H9 (cell line): ENCODE measurements around the gene ITIH5. TPM values are rescaled to one million over a fixed set of nuclear protein-coding genes. Genes with fewer than 3 reads are reported as not detected.
A peak's percentile ranks its signal among the peaks of the same experiment; 100 is the strongest.

Experiments
- DNase-seq: peaks from one replicate; pipeline ENCODE4 v3.0.0-alpha.2; 2017
- H2AFZ ChIP-seq: one replicate; pipeline ENCODE4 v1.6.1; 2013; ENCODE audit warnings: mild to moderate bottlenecking, low read length, control low read depth, moderate library complexity
- H2AK5ac ChIP-seq: 2 replicates; pipeline ENCODE4 v1.6.1; 2013; ENCODE audit warnings: low read length, control low read depth, mixed read lengths; ENCODE audit not compliant: insufficient read length
- H2BK120ac ChIP-seq: one replicate; pipeline ENCODE4 v1.6.1; 2013; ENCODE audit warnings: low read depth, mild to moderate bottlenecking, low read length, control low read depth, inconsistent platforms; ENCODE audit not compliant: poor library complexity, severe bottlenecking
- H2BK12ac ChIP-seq: 2 replicates; pipeline ENCODE4 v1.6.1; 2013; ENCODE audit warnings: low read length, control low read depth, mixed read lengths, low read depth; ENCODE audit not compliant: insufficient read length
- H2BK15ac ChIP-seq: 2 replicates; pipeline ENCODE4 v1.6.1; 2013; ENCODE audit warnings: low read depth, low read length, control low read depth
- H2BK20ac ChIP-seq: one replicate; pipeline ENCODE4 v1.6.1; 2013; ENCODE audit warnings: low read depth, mild to moderate bottlenecking, low read length, control low read depth, inconsistent platforms; ENCODE audit not compliant: poor library complexity, severe bottlenecking
- H2BK5ac ChIP-seq: 2 replicates; pipeline ENCODE4 v1.6.1; 2013; ENCODE audit warnings: low read length, control low read depth, mixed read lengths; ENCODE audit not compliant: insufficient read length
- H3K14ac ChIP-seq: 2 replicates; pipeline ENCODE4 v1.6.1; 2013; ENCODE audit warnings: low read length, control low read depth; ENCODE audit not compliant: insufficient read depth
- H3K18ac ChIP-seq: 2 replicates; pipeline ENCODE4 v1.6.1; 2013; ENCODE audit warnings: low read depth, mild to moderate bottlenecking, mixed read lengths, low read length, control low read depth; ENCODE audit not compliant: insufficient read length
- H3K23ac ChIP-seq: 2 replicates; pipeline ENCODE4 v1.6.1; 2013; ENCODE audit warnings: low read length, control low read depth, mixed read lengths, low read depth; ENCODE audit not compliant: insufficient read length
- H3K23me2 ChIP-seq: 2 replicates; pipeline ENCODE4 v1.6.1; 2013; ENCODE audit warnings: low read depth, mild to moderate bottlenecking, mixed read lengths, low read length, control low read depth; ENCODE audit not compliant: insufficient read length, poor library complexity, severe bottlenecking
- H3K27ac ChIP-seq: 2 replicates; pipeline ENCODE4 v1.5.1; 2013; ENCODE audit warnings: low read length, control low read depth, mixed read lengths, low read depth; ENCODE audit not compliant: insufficient read length
- H3K27me3 ChIP-seq: 2 replicates; pipeline ENCODE4 v1.6.1; 2013; ENCODE audit warnings: low read length, control low read depth, inconsistent platforms; ENCODE audit not compliant: insufficient read depth
- H3K4ac ChIP-seq: 2 replicates; pipeline ENCODE4 v1.6.1; 2013; ENCODE audit warnings: low read depth, mild to moderate bottlenecking, control low read depth, inconsistent platforms, low read length, moderate library complexity
- H3K4me1 ChIP-seq: 2 replicates; pipeline ENCODE4 v1.6.1; 2013; ENCODE audit warnings: low read length, control low read depth, inconsistent platforms; ENCODE audit not compliant: insufficient read depth
- H3K4me2 ChIP-seq: 2 replicates; pipeline ENCODE4 v1.6.1; 2013; ENCODE audit warnings: low read length, control low read depth, mixed read lengths; ENCODE audit not compliant: insufficient read length, insufficient read depth
- H3K56ac ChIP-seq: 2 replicates; pipeline ENCODE4 v1.6.1; 2013; ENCODE audit warnings: low read depth, mild to moderate bottlenecking, mixed read lengths, low read length, control low read depth; ENCODE audit not compliant: insufficient read length
- H3K79me1 ChIP-seq: 2 replicates; pipeline ENCODE4 v1.6.1; 2013; ENCODE audit warnings: low read depth, mild to moderate bottlenecking, moderate library complexity, low read length, control low read depth, inconsistent platforms; ENCODE audit not compliant: insufficient read depth, poor library complexity, severe bottlenecking
- H3K79me2 ChIP-seq: 2 replicates; pipeline ENCODE4 v1.6.1; 2013; ENCODE audit warnings: low read length, control low read depth, inconsistent platforms; ENCODE audit not compliant: insufficient read depth
- H3K9ac ChIP-seq: 2 replicates; pipeline ENCODE4 v1.6.1; 2013; ENCODE audit warnings: low read length, control low read depth, mixed read lengths; ENCODE audit not compliant: insufficient read length; ENCODE audit errors: extremely low read depth
- H3K9me3 ChIP-seq: one replicate; pipeline ENCODE4 v1.6.1; 2013; ENCODE audit warnings: low read depth, low read length, inconsistent platforms; ENCODE audit not compliant: control insufficient read depth
- H3T11ph ChIP-seq: one replicate; pipeline ENCODE4 v1.6.1; 2013; ENCODE audit warnings: mild to moderate bottlenecking, low read length, control low read depth, inconsistent platforms
- H4K20me1 ChIP-seq: one replicate; pipeline ENCODE4 v1.6.1; 2013; ENCODE audit not compliant: control insufficient read depth, insufficient read length, insufficient read depth
- H4K5ac ChIP-seq: 2 replicates; pipeline ENCODE4 v1.6.1; 2013; ENCODE audit warnings: low read depth, mild to moderate bottlenecking, mixed read lengths, low read length, control low read depth; ENCODE audit not compliant: insufficient read length
- H4K8ac ChIP-seq: replicated peaks from 2 replicates; pipeline ENCODE4 v1.6.1; 2013; ENCODE audit warnings: low read length, control low read depth, mixed read lengths, low read depth; ENCODE audit not compliant: insufficient read length
- H4K91ac ChIP-seq: 2 replicates; pipeline ENCODE4 v1.6.1; 2013; ENCODE audit warnings: low read depth, mild to moderate bottlenecking, moderate library complexity, mixed read lengths, low read length, control low read depth; ENCODE audit not compliant: insufficient read length
- H3K27ac Mint-ChIP-seq, 3 experiments: 2 replicates in 2 of 3; 3 replicates in 1 of 3; pipeline ENCODE4 v1.8.0; 2020 to 2021; ENCODE audit warnings: mixed read lengths in 3 of 3, mild to moderate bottlenecking in 1 of 3, moderate library complexity in 1 of 3
- H3K27me3 Mint-ChIP-seq: 2 replicates; pipeline ENCODE4 v1.8.0; 2021; ENCODE audit warnings: low read depth, mild to moderate bottlenecking, moderate library complexity, mixed read lengths
- H3K36me3 Mint-ChIP-seq, 3 experiments: 2 replicates in 2 of 3; 3 replicates in 1 of 3; pipeline ENCODE4 v1.8.0; 2020 to 2021; ENCODE audit warnings: low read depth in 3 of 3, mixed read lengths in 3 of 3; ENCODE audit not compliant: insufficient read depth in 1 of 3
- H3K4me1 Mint-ChIP-seq, 2 experiments: 2 replicates each; pipeline ENCODE4 v1.8.0; 2020; ENCODE audit warnings: mixed read lengths in 2 of 2
- H3K4me3 Mint-ChIP-seq, 2 experiments: 2 replicates in 1 of 2; 3 replicates in 1 of 2; pipeline ENCODE4 v1.8.0; 2020 to 2021; ENCODE audit warnings: mild to moderate bottlenecking in 2 of 2, mixed read lengths in 2 of 2, moderate library complexity in 1 of 2
- H3K9me3 Mint-ChIP-seq, 2 experiments: 2 replicates in 1 of 2; 3 replicates in 1 of 2; pipeline ENCODE4 v1.8.0; 2020; ENCODE audit warnings: mild to moderate bottlenecking in 2 of 2, mixed read lengths in 2 of 2, moderate library complexity in 1 of 2
- CTCF ChIP-seq: fragments of 200-600 bp; sonication (generic); conservative IDR thresholded peaks from 3 replicates; pipeline ENCODE4 v1.8.0; 2021; ENCODE audit warnings: antibody characterized with exemption, mild to moderate bottlenecking
- WGBS: extraction: QIAGEN DNeasy Blood & Tissue Kit; methylation state at CpG from one replicate; pipeline ENCODE4 v1.1.7; 2013; ENCODE audit warnings: missing lambda C conversion rate, low lambda C conversion rate, mixed read lengths; ENCODE audit not compliant: insufficient read length; ENCODE audit errors: extremely low coverage; 5-methylcytosine and 5-hydroxymethylcytosine counted together
- total RNA-seq: library from RNA; stranded (reverse); gene quantifications from 2 replicates; pipeline ENCODE4 v1.2.1, GENCODE V29; 2021

The ITIH5 gene
- total RNA-seq, 1 experiment from 2014 or later = 1.3 TPM

GRCh38 chr10:7667262-7668141 lies 736 bp upstream of the ITIH5 start:
- Mint-ChIP-seq H3K27me3 (peaks cover 62% of the 10 kb centered on the region), H3K4me1 (peaks cover 16 to 23% of the 10 kb centered on the region in 2 experiments), H3K27ac (peak overlapping the region in 1 of 3 experiments; percentile 19; a peak in 1 of 7 replicates), H3K4me3 (peak overlapping the region; percentile 70 to 95), H3K9me3 (no peaks in the 10 kb centered on the region; a peak in 1 of 5 replicates), H3K36me3 (no peaks in the 10 kb centered on the region)
- peak overlapping the region; percentile 68 for H3K4me2 ChIP-seq
- H2BK120ac ChIP-seq = no peak overlapping the region
- H2BK5ac ChIP-seq = no peak overlapping the region
- no peak overlapping the region for H3K27ac ChIP-seq
- no peak overlapping the region for H2BK15ac ChIP-seq
- no peak overlapping the region for H3K4ac ChIP-seq
- no peak overlapping the region for H4K8ac ChIP-seq
- H3T11ph ChIP-seq = no peak overlapping the region
- H3K4me1 ChIP-seq = no peaks in the 10 kb centered on the region
- no peak overlapping the region for H2AFZ ChIP-seq
- peaks cover 7% of the 10 kb centered on the region for H3K23me2 ChIP-seq
- no peak overlapping the region for H4K5ac ChIP-seq
- no peak overlapping the region for H4K91ac ChIP-seq
- H3K23ac ChIP-seq = no peak overlapping the region
- H3K9ac ChIP-seq = no peak overlapping the region
- no peaks in the 10 kb centered on the region for H3K79me1 ChIP-seq
- no peak overlapping the region for H3K56ac ChIP-seq
- H2BK12ac ChIP-seq = no peak overlapping the region
- DNase-seq = peak; percentile 80
- H3K18ac ChIP-seq = no peak overlapping the region
- no peak overlapping the region for H2AK5ac ChIP-seq
- H3K14ac ChIP-seq = no peak overlapping the region
- no peaks in the 10 kb centered on the region for H4K20me1 ChIP-seq
- no CpG with 5 or more reads among the region's 44 CpGs for WGBS
- H2BK20ac ChIP-seq = no peak overlapping the region
- no peaks in the 10 kb centered on the region for H3K9me3 ChIP-seq
- peaks cover 13% of the 10 kb centered on the region; the same call in 1 of the 2 replicates for H3K27me3 ChIP-seq
- TF ChIP-seq CTCF = no peak
- H3K79me2 ChIP-seq = no peaks in the 10 kb centered on the region
